ENCODE results near the gene KIF1A.

KIF1A gene

GRCh38 chr2:240760576-240761246, 59.3 kb downstream of the KIF1A start:
- no peak for DNase-seq

DNA sequence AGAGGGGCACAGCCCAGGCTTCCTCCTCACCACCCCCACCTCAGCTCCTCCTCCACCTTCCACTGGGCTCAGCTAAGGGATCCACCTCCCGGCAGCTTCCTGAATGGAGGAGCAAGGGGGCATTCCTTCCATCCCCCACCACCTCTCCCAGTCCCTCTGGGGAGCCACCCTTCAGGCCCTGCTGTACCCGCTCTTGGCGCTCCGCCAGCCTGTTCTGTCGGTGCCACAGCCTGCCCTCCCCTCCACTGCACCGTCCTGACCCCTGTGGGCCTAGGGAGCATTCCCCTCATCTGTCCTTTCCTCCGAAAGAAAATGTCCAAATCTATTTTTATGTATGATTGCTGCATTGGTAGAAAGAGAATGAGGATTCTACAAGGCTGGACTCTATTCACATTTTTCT, 59.9 kb downstream of the KIF1A start:
- DNase-seq = no peak

GRCh38 chr2:240759459-240759858, 60.6 kb downstream of the KIF1A start:
- DNase-seq = no peak

DNA sequence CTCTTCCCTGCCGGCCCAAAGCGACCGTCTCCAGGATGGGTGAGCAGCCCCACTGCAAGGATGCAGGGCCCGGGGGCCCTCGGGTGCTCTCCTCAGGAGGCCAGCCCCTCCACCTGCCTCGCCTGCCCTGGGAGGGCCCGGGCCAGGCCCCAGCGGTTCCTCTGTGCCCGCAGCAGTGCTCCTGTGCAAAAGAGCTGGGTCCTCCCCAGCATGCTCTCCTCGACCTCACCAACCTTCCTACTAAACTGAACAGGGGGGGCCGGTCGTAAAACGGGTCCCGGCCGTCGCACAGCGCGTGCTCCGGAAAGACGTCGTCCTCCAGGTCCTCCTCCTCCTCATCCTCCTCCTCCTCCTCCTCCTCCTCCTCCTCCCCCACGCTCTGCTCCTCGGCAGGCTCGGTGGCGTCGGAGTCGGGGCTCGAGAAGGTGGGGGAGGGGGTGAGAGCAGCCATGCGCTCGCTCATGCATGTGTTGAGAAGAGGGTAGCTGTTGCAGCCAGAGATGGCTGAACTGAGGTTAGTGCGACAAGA, 62.9 kb downstream of the KIF1A start:
- no peak for DNase-seq

DNA sequence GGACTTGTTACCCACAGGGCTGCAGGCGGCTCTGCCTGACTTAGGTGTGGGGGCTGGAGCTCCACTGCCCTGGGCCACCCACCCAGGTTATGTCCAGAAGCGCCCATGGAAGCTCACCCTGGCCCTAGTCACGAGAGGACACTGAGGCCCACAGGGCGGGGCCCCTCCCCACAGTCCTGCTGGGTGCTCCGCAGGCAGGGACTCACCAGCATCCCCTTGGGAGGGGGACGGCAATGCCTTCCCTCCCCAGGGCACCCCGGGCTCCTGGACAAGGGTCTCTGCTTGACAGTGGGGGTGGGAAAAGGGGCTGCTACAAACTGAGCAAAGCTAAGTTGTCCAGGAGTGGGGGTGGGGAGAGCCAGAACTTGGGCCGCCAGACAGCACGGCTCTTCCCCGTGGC, 67.8 kb downstream of the KIF1A start:
- no peak for DNase-seq

GRCh38 chr2:240750409-240750808, 69.6 kb downstream of the KIF1A start:
- DNase-seq = no peak

DNA sequence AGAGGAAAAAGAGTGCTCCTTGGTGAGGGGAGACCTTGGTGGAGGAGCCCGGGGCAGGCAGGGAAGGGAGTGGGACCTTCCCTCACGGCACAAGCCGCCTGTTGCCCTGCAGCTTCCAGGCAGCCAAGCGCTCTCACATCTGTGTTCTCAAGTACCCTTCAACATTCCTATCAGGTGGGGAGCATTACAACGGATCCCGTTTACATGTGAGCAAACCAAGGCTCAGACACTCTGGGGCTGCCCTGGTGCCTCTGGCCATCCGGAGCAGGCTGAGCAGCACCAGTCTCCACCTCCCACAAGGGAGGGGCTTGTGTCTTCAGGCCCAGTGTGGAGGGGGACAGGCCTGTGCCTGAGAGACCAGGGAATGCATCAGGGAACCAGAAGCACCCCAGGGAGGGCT, 70.5 kb downstream of the KIF1A start:
- no peak for DNase-seq

DNA sequence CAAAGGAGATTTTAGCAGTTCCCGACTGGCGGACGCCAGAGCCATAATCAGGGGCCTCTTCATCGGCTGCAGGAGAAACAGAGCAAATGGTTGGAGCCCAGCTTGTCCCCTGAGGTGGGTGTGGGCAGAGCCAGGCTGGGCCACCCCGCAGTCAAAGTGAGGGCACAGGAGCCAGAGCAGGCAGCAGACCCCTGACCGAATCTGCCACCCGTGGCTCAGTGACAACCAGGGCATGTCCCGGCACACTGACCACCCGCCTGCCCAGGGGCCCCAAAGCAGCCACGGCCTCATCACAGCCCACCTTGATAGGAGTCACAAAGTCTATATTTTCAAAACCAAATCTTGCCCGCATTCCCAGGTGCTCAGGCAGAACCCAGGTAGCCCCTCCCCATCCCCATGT, 72.8 kb downstream of the KIF1A start:
- no peak for DNase-seq

DNA sequence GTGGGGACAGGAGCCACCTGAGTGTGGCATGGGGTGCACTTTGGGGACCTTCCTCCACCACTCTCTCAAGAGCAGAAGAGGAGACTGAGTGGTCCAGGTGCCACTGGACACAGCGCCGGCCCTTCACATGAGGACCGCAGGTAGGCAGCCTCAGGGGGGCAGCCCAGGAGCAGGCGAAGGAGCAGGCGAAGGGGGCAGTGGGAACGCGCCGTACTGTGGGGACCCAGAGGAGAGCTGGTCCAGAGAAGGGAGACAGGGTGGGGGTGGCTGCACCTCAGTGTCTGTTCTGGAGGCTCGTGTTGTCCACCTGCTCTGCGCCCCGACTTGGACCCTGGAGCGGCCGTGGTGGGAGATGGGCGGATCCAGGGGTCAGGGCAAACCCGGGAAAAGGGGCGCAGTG, 73.3 kb downstream of the KIF1A start:
- DNase-seq = no peak

GRCh38 chr2:240745962-240746361, 74.1 kb downstream of the KIF1A start:
- no peak for DNase-seq

DNA sequence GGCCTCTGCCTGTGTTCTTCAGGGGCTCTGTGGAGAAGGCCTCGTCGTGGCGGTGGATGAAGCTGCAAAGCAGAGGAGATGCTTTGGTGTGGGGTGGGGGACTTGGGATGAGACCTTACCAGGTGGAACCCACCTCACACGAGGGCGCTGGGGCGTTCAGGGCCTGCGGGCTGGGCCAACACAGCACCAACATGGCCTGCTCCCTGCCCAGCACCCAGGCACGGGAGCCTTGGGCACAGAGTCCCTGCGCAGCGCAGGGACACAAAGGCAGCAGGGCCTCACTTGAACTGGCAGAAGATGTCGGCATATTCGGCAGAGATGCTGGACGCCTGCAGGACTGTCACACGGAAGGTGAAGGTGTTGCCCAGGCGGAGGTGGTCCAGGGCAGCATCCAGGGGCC, 74.6 kb downstream of the KIF1A start:
- no peak for DNase-seq

DNA sequence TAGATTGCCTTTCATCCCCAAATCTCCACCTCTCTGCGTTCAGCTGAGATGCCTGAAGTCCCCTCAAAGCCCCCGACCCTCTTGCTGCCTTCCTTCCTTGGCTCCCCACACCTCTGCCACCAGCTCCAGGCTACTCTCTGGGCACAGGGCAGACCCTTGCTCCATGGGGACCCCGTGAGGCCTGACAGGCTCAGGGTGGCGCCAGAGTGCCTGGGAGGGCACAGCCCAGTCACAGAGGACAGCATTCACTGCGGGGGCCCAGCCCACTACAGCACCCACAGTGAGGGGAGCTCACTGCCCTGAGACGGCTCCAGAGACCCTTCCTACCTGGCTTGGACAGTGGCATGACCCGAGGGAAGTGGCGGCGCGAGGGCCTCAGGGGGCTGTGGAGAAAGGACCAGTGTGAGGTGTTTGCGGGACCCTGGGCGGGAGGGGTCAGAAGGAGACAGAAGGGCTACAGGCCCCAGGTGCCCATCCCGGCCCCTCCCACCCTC, 77.4 kb downstream of the KIF1A start:
- no peak for DNase-seq

- DNase-seq = no peak
Measured at GRCh38 chr2:240741091-240741490, 78.9 kb downstream of the KIF1A start.

DNA sequence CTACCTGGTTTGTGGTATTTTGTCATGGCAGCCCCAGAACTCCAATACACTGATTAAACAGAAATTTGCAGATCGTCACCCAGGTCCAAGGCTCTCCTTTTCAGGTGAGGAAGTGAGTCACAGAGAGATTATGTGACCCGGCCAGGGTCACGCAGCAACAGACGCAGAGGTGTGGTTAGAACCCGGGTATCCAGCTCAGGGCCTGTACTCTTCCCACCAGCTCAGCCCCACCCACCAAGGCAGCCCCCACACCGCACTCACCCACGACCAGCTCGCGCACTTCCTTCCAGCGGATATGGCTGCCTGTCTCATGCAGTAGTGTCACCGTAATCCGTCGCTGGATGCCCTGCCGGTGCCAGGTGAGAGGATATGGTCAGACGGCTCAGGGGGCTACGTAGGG, 80.2 kb downstream of the KIF1A start:
- no peak for DNase-seq

GRCh38 chr2:240737958-240738357, 82.1 kb downstream of the KIF1A start:
- no peak for DNase-seq

GRCh38 chr2:240737512-240737911, 82.5 kb downstream of the KIF1A start:
- DNase-seq = no peak

GRCh38 chr2:240736281-240737250, 83.5 kb downstream of the KIF1A start:
- no peak for DNase-seq

DNA sequence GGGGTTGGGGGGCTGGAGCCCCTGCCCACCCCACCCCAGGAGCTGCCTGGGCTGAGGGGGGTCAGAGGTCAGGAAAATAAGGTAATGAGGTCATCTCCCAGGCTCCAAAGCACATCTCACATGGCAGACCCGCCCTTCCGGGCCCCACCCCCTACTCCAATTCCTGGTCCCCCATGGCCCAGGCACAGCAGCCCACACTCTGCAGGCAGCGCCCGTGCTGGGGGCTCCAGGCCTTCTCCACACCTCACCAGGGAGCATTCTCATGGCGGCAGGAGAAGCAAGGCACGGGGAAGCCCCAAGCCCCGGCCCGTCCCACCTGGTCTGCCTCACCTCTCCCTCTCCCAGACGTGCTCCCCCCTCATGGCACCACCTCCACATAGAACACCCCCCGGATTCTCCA, 84.5 kb downstream of the KIF1A start:
- DNase-seq = no peak

DNA sequence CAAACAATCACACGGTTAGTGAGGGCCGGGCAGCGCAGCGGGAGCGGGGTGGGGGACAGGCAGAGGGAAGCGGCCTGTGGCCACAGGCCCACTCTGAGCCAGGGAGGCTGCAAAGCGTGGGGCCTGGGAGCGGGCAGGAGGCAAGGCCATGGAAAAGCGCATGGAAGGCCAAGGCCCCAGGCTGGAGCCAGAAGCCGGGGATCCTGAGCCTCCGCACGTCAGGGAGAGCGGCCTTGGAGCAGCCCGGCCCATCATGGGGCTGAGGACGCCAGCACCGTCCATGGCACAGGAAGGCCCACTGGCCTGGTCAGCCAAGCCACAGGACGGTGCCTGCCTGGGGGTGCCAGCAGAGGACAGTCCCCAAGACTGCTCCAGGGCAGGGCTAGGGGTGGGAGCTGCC, 85.3 kb downstream of the KIF1A start:
- DNase-seq = no peak

DNA sequence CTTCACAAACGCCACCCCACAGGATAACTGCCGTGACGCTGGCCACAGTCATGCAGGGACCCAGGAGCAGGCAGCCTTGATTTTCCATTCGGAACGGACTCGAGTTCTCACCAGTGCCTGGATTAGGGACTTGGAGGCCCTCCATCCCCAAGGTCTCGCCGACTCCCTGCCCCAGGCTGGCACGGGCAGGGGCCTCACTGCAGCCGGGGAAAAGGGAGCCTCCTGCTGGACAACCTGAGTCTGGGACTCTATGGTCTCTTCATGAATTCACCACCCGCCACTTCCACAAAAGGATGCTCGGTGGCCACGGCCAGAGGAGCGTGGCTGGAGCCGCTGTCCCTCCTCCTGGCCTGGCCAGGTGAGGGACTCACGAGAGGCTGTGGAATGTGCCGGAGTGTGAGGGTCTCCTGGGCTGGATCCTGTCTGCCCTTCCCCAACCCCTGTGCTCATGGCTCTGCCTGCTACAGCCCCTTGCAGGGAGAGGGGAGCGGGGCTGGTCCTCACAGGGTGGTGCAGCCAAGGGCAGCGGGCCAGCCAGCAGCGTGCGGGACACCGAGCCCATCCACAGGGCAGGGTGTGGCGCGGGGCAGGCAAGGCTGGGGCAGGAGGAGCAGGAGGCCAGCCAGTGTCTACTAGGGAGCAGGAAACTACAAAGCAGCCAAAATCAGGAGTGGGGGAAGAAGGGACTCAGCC, 86.1 kb downstream of the KIF1A start:
- DNase-seq = no peak

DNA sequence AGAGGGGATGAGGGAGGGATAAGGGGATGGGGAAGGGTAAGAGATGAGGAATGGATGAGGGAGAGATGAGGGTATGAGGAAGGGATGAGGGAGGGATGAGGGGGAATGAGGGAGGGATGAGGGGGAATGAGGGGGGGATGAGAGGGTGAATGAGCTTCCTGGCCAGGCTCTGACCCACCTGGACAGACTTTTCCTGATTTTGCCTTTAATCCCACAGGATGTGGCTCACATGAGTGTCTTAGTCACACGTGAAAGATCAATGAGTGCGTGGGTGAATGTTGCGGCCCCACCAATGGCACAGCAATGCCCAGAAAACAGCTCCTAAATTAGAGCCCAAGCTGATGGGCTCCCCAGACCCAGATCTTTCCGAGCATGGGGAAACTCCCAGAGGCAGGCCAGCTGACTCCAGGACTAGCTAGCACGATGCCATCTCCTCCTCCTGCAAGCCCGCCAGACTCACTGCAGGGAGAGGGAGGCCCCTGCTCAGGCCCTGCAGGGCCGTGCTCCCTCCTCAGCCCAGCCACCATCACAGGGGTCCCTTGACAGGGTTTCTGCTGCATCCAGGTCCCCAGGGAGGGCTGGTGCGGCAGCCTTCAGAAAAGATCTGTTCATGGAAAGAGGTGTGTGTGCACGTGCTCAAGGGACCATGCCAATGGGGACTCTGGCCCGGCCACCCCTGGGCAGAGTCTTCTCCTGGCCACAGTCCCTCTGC, 87.0 kb downstream of the KIF1A start:
- no peak for DNase-seq

DNA sequence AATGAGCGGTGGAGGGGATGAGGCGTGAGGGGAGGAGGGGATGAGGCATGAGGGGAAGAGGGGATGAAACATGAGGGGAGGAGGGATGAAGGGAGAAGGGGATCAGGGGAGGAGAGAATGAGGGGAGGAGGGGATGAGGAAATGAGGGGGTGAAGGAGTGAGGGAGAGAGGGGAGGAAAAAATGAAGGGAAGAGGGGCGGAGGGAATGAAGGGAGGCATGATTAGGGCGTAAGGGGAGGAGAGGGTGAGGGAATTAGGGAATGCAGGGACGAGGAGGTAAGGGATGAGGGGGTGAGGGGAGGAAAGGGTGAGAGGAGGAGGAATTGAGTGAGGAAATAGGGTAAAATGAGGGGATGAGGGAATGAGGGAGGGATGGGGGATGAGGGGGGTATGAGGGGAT, 87.8 kb downstream of the KIF1A start:
- DNase-seq = no peak

DNA sequence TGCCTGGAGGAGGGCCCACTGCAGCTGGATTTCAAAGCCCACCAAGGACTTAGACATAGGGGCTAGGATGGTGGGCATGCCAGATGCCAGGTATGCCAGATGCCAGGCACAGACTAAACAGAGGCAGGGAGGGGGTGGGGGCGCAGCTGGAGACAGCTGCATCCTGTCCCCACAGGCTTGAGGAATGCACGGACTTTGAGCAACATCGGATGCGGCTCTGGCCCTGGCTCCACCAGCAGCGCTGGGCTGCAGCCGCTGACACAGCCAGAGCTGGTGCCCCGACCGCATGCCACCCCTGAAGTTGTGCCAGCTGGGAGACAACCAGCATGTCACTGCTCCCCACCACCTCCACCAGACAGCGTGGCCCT, 88.9 kb downstream of the KIF1A start:
- DNase-seq = no peak
